ENCODE results near the gene PRCP.

DNA sequence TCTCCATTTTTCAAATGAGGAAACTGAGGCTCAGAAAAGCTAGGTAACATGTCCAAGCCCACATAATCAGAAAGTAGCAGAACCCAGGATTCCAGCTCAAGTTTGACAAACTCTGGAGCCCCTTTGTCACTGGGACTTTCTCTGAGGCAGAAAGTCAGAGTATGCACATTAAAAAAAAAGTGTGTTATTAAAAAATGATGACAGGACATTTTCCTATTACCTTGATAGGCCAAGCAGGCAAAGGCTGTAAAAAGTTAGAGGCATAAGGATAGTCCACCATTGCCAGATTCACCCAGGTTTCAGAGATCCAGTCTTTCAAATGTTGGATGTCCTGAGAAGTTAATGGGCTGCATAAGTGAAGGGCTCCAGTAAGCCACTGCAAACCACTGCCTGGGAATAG lies 51.4 kb downstream of the PRCP start:
- TF ChIP-seq EZH2phosphoT487 (IDR thresholded peaks at IDR 0.05; ENCODE audit: borderline replicate concordance, low read depth) = no peak
- TF ChIP-seq, protein P1, sequence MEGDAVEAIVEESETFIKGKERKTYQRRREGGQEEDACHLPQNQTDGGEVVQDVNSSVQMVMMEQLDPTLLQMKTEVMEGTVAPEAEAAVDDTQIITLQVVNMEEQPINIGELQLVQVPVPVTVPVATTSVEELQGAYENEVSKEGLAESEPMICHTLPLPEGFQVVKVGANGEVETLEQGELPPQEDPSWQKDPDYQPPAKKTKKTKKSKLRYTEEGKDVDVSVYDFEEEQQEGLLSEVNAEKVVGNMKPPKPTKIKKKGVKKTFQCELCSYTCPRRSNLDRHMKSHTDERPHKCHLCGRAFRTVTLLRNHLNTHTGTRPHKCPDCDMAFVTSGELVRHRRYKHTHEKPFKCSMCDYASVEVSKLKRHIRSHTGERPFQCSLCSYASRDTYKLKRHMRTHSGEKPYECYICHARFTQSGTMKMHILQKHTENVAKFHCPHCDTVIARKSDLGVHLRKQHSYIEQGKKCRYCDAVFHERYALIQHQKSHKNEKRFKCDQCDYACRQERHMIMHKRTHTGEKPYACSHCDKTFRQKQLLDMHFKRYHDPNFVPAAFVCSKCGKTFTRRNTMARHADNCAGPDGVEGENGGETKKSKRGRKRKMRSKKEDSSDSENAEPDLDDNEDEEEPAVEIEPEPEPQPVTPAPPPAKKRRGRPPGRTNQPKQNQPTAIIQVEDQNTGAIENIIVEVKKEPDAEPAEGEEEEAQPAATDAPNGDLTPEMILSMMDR (IDR thresholded peaks at IDR 0.05) = no peak
- no peak for TF ChIP-seq NFIC (IDR thresholded peaks at IDR 0.05; ENCODE audit: borderline replicate concordance)
- TF ChIP-seq POLR2AphosphoS5 (IDR thresholded peaks at IDR 0.05; ENCODE audit: low read depth, low read length) = no peak
- no peak for TF ChIP-seq RCOR1 (IDR thresholded peaks at IDR 0.05; ENCODE audit: low read length)
- TF ChIP-seq, protein P2, sequence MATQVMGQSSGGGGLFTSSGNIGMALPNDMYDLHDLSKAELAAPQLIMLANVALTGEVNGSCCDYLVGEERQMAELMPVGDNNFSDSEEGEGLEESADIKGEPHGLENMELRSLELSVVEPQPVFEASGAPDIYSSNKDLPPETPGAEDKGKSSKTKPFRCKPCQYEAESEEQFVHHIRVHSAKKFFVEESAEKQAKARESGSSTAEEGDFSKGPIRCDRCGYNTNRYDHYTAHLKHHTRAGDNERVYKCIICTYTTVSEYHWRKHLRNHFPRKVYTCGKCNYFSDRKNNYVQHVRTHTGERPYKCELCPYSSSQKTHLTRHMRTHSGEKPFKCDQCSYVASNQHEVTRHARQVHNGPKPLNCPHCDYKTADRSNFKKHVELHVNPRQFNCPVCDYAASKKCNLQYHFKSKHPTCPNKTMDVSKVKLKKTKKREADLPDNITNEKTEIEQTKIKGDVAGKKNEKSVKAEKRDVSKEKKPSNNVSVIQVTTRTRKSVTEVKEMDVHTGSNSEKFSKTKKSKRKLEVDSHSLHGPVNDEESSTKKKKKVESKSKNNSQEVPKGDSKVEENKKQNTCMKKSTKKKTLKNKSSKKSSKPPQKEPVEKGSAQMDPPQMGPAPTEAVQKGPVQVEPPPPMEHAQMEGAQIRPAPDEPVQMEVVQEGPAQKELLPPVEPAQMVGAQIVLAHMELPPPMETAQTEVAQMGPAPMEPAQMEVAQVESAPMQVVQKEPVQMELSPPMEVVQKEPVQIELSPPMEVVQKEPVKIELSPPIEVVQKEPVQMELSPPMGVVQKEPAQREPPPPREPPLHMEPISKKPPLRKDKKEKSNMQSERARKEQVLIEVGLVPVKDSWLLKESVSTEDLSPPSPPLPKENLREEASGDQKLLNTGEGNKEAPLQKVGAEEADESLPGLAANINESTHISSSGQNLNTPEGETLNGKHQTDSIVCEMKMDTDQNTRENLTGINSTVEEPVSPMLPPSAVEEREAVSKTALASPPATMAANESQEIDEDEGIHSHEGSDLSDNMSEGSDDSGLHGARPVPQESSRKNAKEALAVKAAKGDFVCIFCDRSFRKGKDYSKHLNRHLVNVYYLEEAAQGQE (IDR thresholded peaks at IDR 0.05; ENCODE audit: low read depth, low read length) = no peak
- no peak for TF ChIP-seq TAF1 (IDR thresholded peaks at IDR 0.05; ENCODE audit: borderline replicate concordance, low read depth, low read length)
- TF ChIP-seq, protein P3, sequence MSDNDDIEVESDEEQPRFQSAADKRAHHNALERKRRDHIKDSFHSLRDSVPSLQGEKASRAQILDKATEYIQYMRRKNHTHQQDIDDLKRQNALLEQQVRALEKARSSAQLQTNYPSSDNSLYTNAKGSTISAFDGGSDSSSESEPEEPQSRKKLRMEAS (IDR thresholded peaks at IDR 0.05; ENCODE audit: low read depth) = no peak
- TF ChIP-seq, protein P4, sequence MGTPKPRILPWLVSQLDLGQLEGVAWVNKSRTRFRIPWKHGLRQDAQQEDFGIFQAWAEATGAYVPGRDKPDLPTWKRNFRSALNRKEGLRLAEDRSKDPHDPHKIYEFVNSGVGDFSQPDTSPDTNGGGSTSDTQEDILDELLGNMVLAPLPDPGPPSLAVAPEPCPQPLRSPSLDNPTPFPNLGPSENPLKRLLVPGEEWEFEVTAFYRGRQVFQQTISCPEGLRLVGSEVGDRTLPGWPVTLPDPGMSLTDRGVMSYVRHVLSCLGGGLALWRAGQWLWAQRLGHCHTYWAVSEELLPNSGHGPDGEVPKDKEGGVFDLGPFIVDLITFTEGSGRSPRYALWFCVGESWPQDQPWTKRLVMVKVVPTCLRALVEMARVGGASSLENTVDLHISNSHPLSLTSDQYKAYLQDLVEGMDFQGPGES (IDR thresholded peaks at IDR 0.05; ENCODE audit: low read depth, low read length) = no peak
- TF ChIP-seq GABPA (IDR thresholded peaks at IDR 0.05; ENCODE audit: low read depth) = no peak
- TF ChIP-seq RAD21 (IDR thresholded peaks at IDR 0.05; ENCODE audit: low read length) = no peak
- TF ChIP-seq MXI1 (IDR thresholded peaks at IDR 0.05; ENCODE audit: low read depth, low read length) = no peak
- TF ChIP-seq SMC3 (IDR thresholded peaks at IDR 0.05; ENCODE audit: low read depth, low read length) = no peak
- TF ChIP-seq EP300 (IDR thresholded peaks at IDR 0.05; ENCODE audit: borderline replicate concordance in 1 of 2, low read depth in 1 of 2, low read length in 1 of 2) = no peak

Data from SK-N-SH (cell line).